22Rv1 (cell line): ENCODE results near the gene CDC42BPB.

Experiments used
- H3K27ac ChIP-seq: fragments of 450-650 bp; 2 replicates; pipeline ENCODE4 v1.5.1; 2017
- ZFX ChIP-seq: fragments of 450-650 bp; IDR thresholded peaks from 2 replicates; pipeline ENCODE4 v1.6.1; 2017; ENCODE audit warnings: antibody characterized with exemption, borderline replicate concordance
- TF ChIP-seq, protein P1 (sequence below): fragments of 450-650 bp; IDR thresholded peaks from 2 replicates; pipeline ENCODE4 v1.5.1; 2017; ENCODE audit warnings: mild to moderate bottlenecking

CDC42BPB gene

GRCh38 chr14:102902523-102903247 lies 154.7 kb downstream of the CDC42BPB start:
- H3K27ac ChIP-seq = no peak overlapping the region
- TF ChIP-seq, protein P1, sequence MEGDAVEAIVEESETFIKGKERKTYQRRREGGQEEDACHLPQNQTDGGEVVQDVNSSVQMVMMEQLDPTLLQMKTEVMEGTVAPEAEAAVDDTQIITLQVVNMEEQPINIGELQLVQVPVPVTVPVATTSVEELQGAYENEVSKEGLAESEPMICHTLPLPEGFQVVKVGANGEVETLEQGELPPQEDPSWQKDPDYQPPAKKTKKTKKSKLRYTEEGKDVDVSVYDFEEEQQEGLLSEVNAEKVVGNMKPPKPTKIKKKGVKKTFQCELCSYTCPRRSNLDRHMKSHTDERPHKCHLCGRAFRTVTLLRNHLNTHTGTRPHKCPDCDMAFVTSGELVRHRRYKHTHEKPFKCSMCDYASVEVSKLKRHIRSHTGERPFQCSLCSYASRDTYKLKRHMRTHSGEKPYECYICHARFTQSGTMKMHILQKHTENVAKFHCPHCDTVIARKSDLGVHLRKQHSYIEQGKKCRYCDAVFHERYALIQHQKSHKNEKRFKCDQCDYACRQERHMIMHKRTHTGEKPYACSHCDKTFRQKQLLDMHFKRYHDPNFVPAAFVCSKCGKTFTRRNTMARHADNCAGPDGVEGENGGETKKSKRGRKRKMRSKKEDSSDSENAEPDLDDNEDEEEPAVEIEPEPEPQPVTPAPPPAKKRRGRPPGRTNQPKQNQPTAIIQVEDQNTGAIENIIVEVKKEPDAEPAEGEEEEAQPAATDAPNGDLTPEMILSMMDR = no peak

- TF ChIP-seq ZFX = no peak
- TF ChIP-seq, protein P1 = no peak
- no peak overlapping the region for H3K27ac ChIP-seq
These were observed 155.3 kb downstream of the CDC42BPB start for GRCh38 chr14:102902086-102902485.

- H3K27ac ChIP-seq = no peak overlapping the region
- no peak for TF ChIP-seq ZFX
- TF ChIP-seq, protein P1 = no peak
These were observed 155.7 kb downstream of the CDC42BPB start for GRCh38 chr14:102901633-102902032.

DNA sequence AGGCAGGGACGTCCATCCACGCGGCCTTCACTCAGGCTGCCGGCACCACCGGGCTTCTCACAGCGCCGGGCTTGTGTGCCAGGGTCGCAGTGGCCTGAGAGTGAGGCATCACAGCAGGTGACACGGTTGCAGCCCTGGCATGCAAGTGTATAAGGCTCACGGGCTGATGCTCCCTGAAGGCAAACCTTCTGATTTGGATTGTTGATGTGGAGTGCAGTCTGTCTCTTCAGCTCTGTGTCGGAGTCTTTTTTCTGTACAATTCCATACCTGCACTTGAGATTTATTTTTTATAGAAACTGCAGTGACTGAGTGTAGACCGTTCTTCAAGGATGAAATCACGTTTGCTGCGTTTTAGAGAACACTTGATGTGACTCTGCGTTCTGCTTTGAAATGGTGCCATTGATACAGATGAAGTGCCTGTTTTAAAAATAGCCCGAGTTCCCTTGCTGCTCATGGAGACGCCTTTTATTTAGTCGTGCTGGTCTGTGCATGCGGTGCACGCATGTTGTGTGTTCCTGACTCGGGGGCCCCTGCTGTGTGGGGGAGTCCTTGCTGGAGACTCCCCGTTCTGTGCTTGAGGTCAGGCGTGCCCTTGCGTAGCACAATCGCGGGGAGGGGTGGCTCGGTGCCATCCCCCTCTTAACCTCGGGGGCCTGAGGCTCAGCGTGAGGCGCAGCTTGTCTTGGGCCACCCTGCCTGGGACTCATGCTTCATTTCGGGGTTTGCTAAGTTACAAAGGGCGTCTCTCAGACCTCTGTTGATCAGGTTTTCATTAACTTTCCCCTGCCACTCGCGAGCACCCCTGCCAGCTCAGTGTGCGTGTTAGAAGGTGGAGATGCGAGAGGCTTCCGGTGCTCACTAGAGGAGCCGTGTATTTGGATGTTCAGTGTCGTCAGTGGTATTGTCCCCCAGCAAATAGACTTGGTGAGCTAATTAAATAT lies 156.4 kb downstream of the CDC42BPB start:
- H3K27ac ChIP-seq = no peak overlapping the region
- no peak for TF ChIP-seq ZFX
- TF ChIP-seq, protein P1 = no peak

DNA sequence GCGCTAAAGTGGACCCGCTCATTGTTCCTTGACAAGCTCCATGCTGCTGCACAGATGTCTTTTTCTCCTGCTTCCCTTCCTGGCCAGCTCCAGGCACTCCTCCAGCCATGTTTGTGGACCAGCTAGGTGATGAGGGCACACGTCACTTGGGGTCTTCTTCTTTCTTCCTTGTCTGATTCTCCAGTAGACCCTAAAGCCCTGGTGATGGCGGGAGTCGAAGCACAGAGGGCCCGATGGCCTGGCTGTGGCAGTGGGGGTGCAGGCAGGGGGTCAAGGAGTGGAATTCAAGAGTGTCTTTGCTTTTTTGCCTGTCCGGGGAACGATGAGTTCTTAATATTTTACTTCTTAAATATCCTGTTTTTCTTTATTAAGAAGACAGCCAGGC lies 157.8 kb downstream of the CDC42BPB start:
- no peak overlapping the region for H3K27ac ChIP-seq
- TF ChIP-seq ZFX = no peak
- TF ChIP-seq, protein P1 = no peak

DNA sequence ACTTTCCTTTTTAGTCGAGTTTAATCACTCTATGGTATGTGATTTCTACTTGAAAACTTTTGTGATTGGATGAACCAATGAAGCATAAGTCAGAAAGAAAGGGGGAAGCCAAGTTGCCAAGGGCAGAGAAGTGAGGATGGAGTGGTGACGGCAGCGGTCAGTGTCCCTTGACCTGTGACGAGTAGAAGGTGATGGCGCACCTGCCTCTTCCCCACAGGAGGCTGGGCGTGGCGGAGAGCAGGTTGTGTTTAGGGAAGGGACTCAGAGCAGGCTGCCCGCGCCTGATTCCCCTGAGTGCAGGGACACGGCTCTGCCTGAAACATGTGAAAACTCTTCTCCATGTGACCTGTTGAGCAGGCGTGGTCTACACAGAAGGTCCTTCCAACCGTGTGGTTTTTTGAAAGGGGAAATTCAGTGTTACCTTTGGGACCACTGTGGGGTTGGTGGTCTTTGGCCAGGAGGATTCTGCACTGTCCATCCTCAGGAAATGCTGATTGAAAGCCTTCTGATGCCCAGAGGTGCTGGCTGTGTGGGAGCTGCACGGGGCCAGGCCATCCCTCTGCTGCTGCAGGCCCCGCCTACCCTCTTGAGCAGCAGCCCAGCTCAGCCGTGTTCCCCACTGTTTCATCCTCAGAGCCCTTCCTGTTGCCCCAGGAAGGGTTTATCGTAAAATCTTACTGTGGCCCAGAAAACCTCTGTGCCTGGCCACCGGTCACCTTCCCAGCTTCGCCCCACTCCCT lies 158.4 kb downstream of the CDC42BPB start:
- TF ChIP-seq, protein P1 = no peak
- TF ChIP-seq ZFX = no peak
- no peak overlapping the region for H3K27ac ChIP-seq
